Measurements from ENCODE around the gene CLDN20. TPM values are rescaled to one million over a fixed set of nuclear protein-coding genes. Genes with fewer than 3 reads are reported as not detected.

CLDN20 gene
- total and polyA plus RNA-seq, 2 of the 4 experiments (the other 2 are of a cell fraction) = not detected

DNA sequence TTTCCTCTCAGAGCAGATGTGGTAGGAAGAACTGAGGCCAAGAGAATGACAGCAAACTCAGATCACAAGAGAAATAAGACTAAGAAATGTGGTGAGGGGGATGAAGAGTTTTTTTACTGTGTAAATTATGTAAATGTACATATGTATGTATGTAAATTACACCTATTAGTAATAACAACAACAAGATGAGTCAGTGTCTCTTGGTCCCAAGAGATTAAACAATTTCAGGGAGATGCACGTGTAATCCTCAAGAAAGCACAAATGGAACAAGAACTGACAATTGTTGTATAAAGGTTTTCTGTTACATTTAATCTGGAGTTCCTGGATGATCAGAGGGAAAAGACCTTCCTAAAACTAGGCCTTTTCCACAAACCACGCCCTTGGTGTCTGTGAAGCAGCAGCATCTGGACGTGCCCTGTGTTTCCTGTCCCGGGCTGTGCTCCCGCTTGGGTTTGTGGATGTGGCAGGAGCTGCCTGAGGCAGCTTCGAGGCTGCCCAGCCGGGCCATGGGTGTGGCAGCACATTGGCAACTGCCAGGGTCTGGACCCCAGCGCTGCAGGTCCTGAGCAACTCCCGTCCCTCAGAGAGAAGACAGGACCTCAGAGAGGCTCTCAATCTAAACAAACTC lies 994 bp downstream of the CLDN20 start:
- in situ Hi-C loops (cut with MboI; ENCODE audit: low sequenced_read_pairs) = no loop called here
- peak overlapping the region; percentile 40; the same call in 1 of the 2 replicates for H3K4ac ChIP-seq (ENCODE audit: low read depth, low read length)
- no peak overlapping the region for H3K4me2 ChIP-seq (ENCODE audit: low read depth, low read length)

More for the DNA sequence above, 994 bp downstream of the CLDN20 start:
- H2AFZ ChIP-seq (replicated peaks; ENCODE audit: low read length, poor library complexity) = no peak overlapping the region
- no peaks in the 10 kb centered on the region; the same call in 1 of the 2 replicates for H3K4me1 ChIP-seq (ENCODE audit: control insufficient read depth, insufficient read depth, low read length)
- ChIA-PET CTCF (no interaction called here), POLR2A (ENCODE audit: unreplicated experiment) (no interaction called here)
- peaks cover 6% of the 10 kb centered on the region for H3K36me3 ChIP-seq (ENCODE audit: control insufficient read depth, insufficient read depth, low read length)
- dilution Hi-C loops (cut with HindIII; ENCODE audit: low sequenced_read_pairs, unreplicated experiment) (no loop called here), intact Hi-C loops (cut with micrococcal nuclease) (no loop called here)
- H4K20me1 ChIP-seq (ENCODE audit: insufficient read depth, low read length) = no peaks in the 10 kb centered on the region
- peak overlapping the region; percentile 15; the same call in 1 of the 2 replicates for H2AK5ac ChIP-seq (ENCODE audit: low read depth, low read length)
- H3K27ac ChIP-seq (ENCODE audit: insufficient read depth, low read length) = no peak overlapping the region
- no peaks in the 10 kb centered on the region for H3K9me3 ChIP-seq (ENCODE audit: control insufficient read depth, insufficient read depth, low read length)
- peak overlapping the region; percentile 18 for H2AK9ac ChIP-seq (replicated peaks; ENCODE audit: low read depth, low read length, poor library complexity)
- TF ChIP-seq POLR2A (IDR thresholded peaks at IDR 0.05; ENCODE audit: low read depth, low read length) (no peak), MAFK (IDR thresholded peaks at IDR 0.05; ENCODE audit: low read depth, low read length) (no peak), FOS (IDR thresholded peaks at IDR 0.05; ENCODE audit: low read depth, low read length) (no peak), BHLHE40 (IDR thresholded peaks at IDR 0.05; ENCODE audit: low read depth, low read length) (no peak), RCOR1 (IDR thresholded peaks at IDR 0.05; ENCODE audit: insufficient replicate concordance, low read length) (no peak), NFE2L2 (IDR thresholded peaks at IDR 0.05; ENCODE audit: low read depth, low read length) (no peak), CHD1 (IDR thresholded peaks at IDR 0.05; ENCODE audit: low read depth, low read length) (no peak), RFX5 (IDR thresholded peaks at IDR 0.05; ENCODE audit: low read depth, low read length) (no peak), SMC3 (IDR thresholded peaks at IDR 0.05; ENCODE audit: low read depth, low read length) (no peak), CEBPB (IDR thresholded peaks at IDR 0.05; ENCODE audit: low read depth, low read length) (no peak), MAZ (IDR thresholded peaks at IDR 0.05; ENCODE audit: borderline replicate concordance, low read depth, low read length) (no peak)
- TF ChIP-seq, protein P1, sequence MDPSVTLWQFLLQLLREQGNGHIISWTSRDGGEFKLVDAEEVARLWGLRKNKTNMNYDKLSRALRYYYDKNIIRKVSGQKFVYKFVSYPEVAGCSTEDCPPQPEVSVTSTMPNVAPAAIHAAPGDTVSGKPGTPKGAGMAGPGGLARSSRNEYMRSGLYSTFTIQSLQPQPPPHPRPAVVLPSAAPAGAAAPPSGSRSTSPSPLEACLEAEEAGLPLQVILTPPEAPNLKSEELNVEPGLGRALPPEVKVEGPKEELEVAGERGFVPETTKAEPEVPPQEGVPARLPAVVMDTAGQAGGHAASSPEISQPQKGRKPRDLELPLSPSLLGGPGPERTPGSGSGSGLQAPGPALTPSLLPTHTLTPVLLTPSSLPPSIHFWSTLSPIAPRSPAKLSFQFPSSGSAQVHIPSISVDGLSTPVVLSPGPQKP (IDR thresholded peaks at IDR 0.05; ENCODE audit: borderline replicate concordance, low read depth, low read length) = no peak
- TF ChIP-seq, protein P2, sequence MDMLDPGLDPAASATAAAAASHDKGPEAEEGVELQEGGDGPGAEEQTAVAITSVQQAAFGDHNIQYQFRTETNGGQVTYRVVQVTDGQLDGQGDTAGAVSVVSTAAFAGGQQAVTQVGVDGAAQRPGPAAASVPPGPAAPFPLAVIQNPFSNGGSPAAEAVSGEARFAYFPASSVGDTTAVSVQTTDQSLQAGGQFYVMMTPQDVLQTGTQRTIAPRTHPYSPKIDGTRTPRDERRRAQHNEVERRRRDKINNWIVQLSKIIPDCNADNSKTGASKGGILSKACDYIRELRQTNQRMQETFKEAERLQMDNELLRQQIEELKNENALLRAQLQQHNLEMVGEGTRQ (IDR thresholded peaks at IDR 0.05; ENCODE audit: low read depth, low read length) = no peak
- H3K4me3 ChIP-seq (ENCODE audit: insufficient read depth, low read depth, low read length) = no peak overlapping the region
- H2BK20ac ChIP-seq (ENCODE audit: low read depth, low read length) = no peak overlapping the region
- WGBS, 2 experiments (ENCODE audit: extremely low coverage in 2 of 2, insufficient read length in 1 of 2) = 80% methylated on average over 1 of the region's 9 CpGs; no CpG with 5 or more reads in 1 of the 2 experiments
- no peak overlapping the region for H3K9ac ChIP-seq (ENCODE audit: low read depth, low read length)
- H2BK15ac ChIP-seq (ENCODE audit: low read depth, low read length) = no peak overlapping the region
- no peaks in the 10 kb centered on the region for H3K27me3 ChIP-seq (ENCODE audit: control insufficient read depth, insufficient read depth, low read length)
- H3K18ac ChIP-seq (ENCODE audit: low read depth, low read length) = no peak overlapping the region
- H3K23ac ChIP-seq (ENCODE audit: low read depth, low read length) = 0 out of 2 replicates have a peak overlapping the region, but pooled peaks have one; percentile 34
- peak overlapping the region in 1 of 2 experiments; percentile 39; a peak in 1 of 4 replicates for H4K8ac ChIP-seq (ENCODE audit: low read depth in 2 of 2, low read length in 2 of 2)
- BruUV-seq (replicated peaks) = no TSS peak
- H2BK5ac ChIP-seq (ENCODE audit: low read depth, low read length, poor library complexity, severe bottlenecking) = no peak overlapping the region
- H2BK120ac ChIP-seq (ENCODE audit: low read depth, low read length) = no peak overlapping the region
- H3K56ac ChIP-seq (ENCODE audit: extremely low read depth, insufficient read depth, low read length) = no peak overlapping the region
- ATAC-seq (ENCODE audit: low read depth) = no peak; the same call in 1 of the 2 replicates
- H4K5ac ChIP-seq (ENCODE audit: low read depth, low read length) = no peak overlapping the region
- H4K91ac ChIP-seq (ENCODE audit: insufficient read depth, low read depth, low read length) = no peak overlapping the region
- DNase-seq = no peak
- 0 out of 2 replicates have a peak overlapping the region, but pooled peaks have one; percentile 28 for H3K14ac ChIP-seq (replicated peaks; ENCODE audit: low read depth, low read length)
- H3K9me1 ChIP-seq (ENCODE audit: insufficient read depth, low read length) = peaks cover 15% of the 10 kb centered on the region
- peaks cover 6 to 37% of the 10 kb centered on the region in 2 experiments for H3K79me1 ChIP-seq (ENCODE audit: low read depth in 1 of 2, low read length in 2 of 2)

All from IMR-90 (cell line).